H9 (cell line): Measurements from ENCODE around the gene PRDM2. TPM values are rescaled to one million over a fixed set of nuclear protein-coding genes. Genes with fewer than 3 reads are reported as not detected.

Experiments
- DNase-seq: peaks from one replicate; pipeline ENCODE4 v3.0.0-alpha.2; 2017
- H2AFZ ChIP-seq: one replicate; pipeline ENCODE4 v1.6.1; 2013; ENCODE audit warnings: mild to moderate bottlenecking, low read length, control low read depth, moderate library complexity
- H2AK5ac ChIP-seq: 2 replicates; pipeline ENCODE4 v1.6.1; 2013; ENCODE audit warnings: low read length, control low read depth, mixed read lengths; ENCODE audit not compliant: insufficient read length
- H2BK120ac ChIP-seq: one replicate; pipeline ENCODE4 v1.6.1; 2013; ENCODE audit warnings: low read depth, mild to moderate bottlenecking, low read length, control low read depth, inconsistent platforms; ENCODE audit not compliant: poor library complexity, severe bottlenecking
- H2BK12ac ChIP-seq: 2 replicates; pipeline ENCODE4 v1.6.1; 2013; ENCODE audit warnings: low read length, control low read depth, mixed read lengths, low read depth; ENCODE audit not compliant: insufficient read length
- H2BK15ac ChIP-seq: 2 replicates; pipeline ENCODE4 v1.6.1; 2013; ENCODE audit warnings: low read depth, low read length, control low read depth
- H2BK20ac ChIP-seq: one replicate; pipeline ENCODE4 v1.6.1; 2013; ENCODE audit warnings: low read depth, mild to moderate bottlenecking, low read length, control low read depth, inconsistent platforms; ENCODE audit not compliant: poor library complexity, severe bottlenecking
- H2BK5ac ChIP-seq: 2 replicates; pipeline ENCODE4 v1.6.1; 2013; ENCODE audit warnings: low read length, control low read depth, mixed read lengths; ENCODE audit not compliant: insufficient read length
- H3K14ac ChIP-seq: 2 replicates; pipeline ENCODE4 v1.6.1; 2013; ENCODE audit warnings: low read length, control low read depth; ENCODE audit not compliant: insufficient read depth
- H3K18ac ChIP-seq: 2 replicates; pipeline ENCODE4 v1.6.1; 2013; ENCODE audit warnings: low read depth, mild to moderate bottlenecking, mixed read lengths, low read length, control low read depth; ENCODE audit not compliant: insufficient read length
- H3K23ac ChIP-seq: 2 replicates; pipeline ENCODE4 v1.6.1; 2013; ENCODE audit warnings: low read length, control low read depth, mixed read lengths, low read depth; ENCODE audit not compliant: insufficient read length
- H3K23me2 ChIP-seq: 2 replicates; pipeline ENCODE4 v1.6.1; 2013; ENCODE audit warnings: low read depth, mild to moderate bottlenecking, mixed read lengths, low read length, control low read depth; ENCODE audit not compliant: insufficient read length, poor library complexity, severe bottlenecking
- H3K27ac ChIP-seq: 2 replicates; pipeline ENCODE4 v1.5.1; 2013; ENCODE audit warnings: low read length, control low read depth, mixed read lengths, low read depth; ENCODE audit not compliant: insufficient read length
- H3K27me3 ChIP-seq: 2 replicates; pipeline ENCODE4 v1.6.1; 2013; ENCODE audit warnings: low read length, control low read depth, inconsistent platforms; ENCODE audit not compliant: insufficient read depth
- H3K4ac ChIP-seq: 2 replicates; pipeline ENCODE4 v1.6.1; 2013; ENCODE audit warnings: low read depth, mild to moderate bottlenecking, control low read depth, inconsistent platforms, low read length, moderate library complexity
- H3K4me1 ChIP-seq: 2 replicates; pipeline ENCODE4 v1.6.1; 2013; ENCODE audit warnings: low read length, control low read depth, inconsistent platforms; ENCODE audit not compliant: insufficient read depth
- H3K4me2 ChIP-seq: 2 replicates; pipeline ENCODE4 v1.6.1; 2013; ENCODE audit warnings: low read length, control low read depth, mixed read lengths; ENCODE audit not compliant: insufficient read length, insufficient read depth
- H3K56ac ChIP-seq: 2 replicates; pipeline ENCODE4 v1.6.1; 2013; ENCODE audit warnings: low read depth, mild to moderate bottlenecking, mixed read lengths, low read length, control low read depth; ENCODE audit not compliant: insufficient read length
- H3K79me1 ChIP-seq: 2 replicates; pipeline ENCODE4 v1.6.1; 2013; ENCODE audit warnings: low read depth, mild to moderate bottlenecking, moderate library complexity, low read length, control low read depth, inconsistent platforms; ENCODE audit not compliant: insufficient read depth, poor library complexity, severe bottlenecking
- H3K79me2 ChIP-seq: 2 replicates; pipeline ENCODE4 v1.6.1; 2013; ENCODE audit warnings: low read length, control low read depth, inconsistent platforms; ENCODE audit not compliant: insufficient read depth
- H3K9ac ChIP-seq: 2 replicates; pipeline ENCODE4 v1.6.1; 2013; ENCODE audit warnings: low read length, control low read depth, mixed read lengths; ENCODE audit not compliant: insufficient read length; ENCODE audit errors: extremely low read depth
- H3K9me3 ChIP-seq: one replicate; pipeline ENCODE4 v1.6.1; 2013; ENCODE audit warnings: low read depth, low read length, inconsistent platforms; ENCODE audit not compliant: control insufficient read depth
- H3T11ph ChIP-seq: one replicate; pipeline ENCODE4 v1.6.1; 2013; ENCODE audit warnings: mild to moderate bottlenecking, low read length, control low read depth, inconsistent platforms
- H4K20me1 ChIP-seq: one replicate; pipeline ENCODE4 v1.6.1; 2013; ENCODE audit not compliant: control insufficient read depth, insufficient read length, insufficient read depth
- H4K5ac ChIP-seq: 2 replicates; pipeline ENCODE4 v1.6.1; 2013; ENCODE audit warnings: low read depth, mild to moderate bottlenecking, mixed read lengths, low read length, control low read depth; ENCODE audit not compliant: insufficient read length
- H4K8ac ChIP-seq: replicated peaks from 2 replicates; pipeline ENCODE4 v1.6.1; 2013; ENCODE audit warnings: low read length, control low read depth, mixed read lengths, low read depth; ENCODE audit not compliant: insufficient read length
- H4K91ac ChIP-seq: 2 replicates; pipeline ENCODE4 v1.6.1; 2013; ENCODE audit warnings: low read depth, mild to moderate bottlenecking, moderate library complexity, mixed read lengths, low read length, control low read depth; ENCODE audit not compliant: insufficient read length
- H3K27ac Mint-ChIP-seq, 3 experiments: 2 replicates in 2 of 3; 3 replicates in 1 of 3; pipeline ENCODE4 v1.8.0; 2020 to 2021; ENCODE audit warnings: mixed read lengths in 3 of 3, mild to moderate bottlenecking in 1 of 3, moderate library complexity in 1 of 3
- H3K27me3 Mint-ChIP-seq: 2 replicates; pipeline ENCODE4 v1.8.0; 2021; ENCODE audit warnings: low read depth, mild to moderate bottlenecking, moderate library complexity, mixed read lengths
- H3K36me3 Mint-ChIP-seq, 3 experiments: 2 replicates in 2 of 3; 3 replicates in 1 of 3; pipeline ENCODE4 v1.8.0; 2020 to 2021; ENCODE audit warnings: low read depth in 3 of 3, mixed read lengths in 3 of 3; ENCODE audit not compliant: insufficient read depth in 1 of 3
- H3K4me1 Mint-ChIP-seq, 2 experiments: 2 replicates each; pipeline ENCODE4 v1.8.0; 2020; ENCODE audit warnings: mixed read lengths in 2 of 2
- H3K4me3 Mint-ChIP-seq, 2 experiments: 2 replicates in 1 of 2; 3 replicates in 1 of 2; pipeline ENCODE4 v1.8.0; 2020 to 2021; ENCODE audit warnings: mild to moderate bottlenecking in 2 of 2, mixed read lengths in 2 of 2, moderate library complexity in 1 of 2
- H3K9me3 Mint-ChIP-seq, 2 experiments: 2 replicates in 1 of 2; 3 replicates in 1 of 2; pipeline ENCODE4 v1.8.0; 2020; ENCODE audit warnings: mild to moderate bottlenecking in 2 of 2, mixed read lengths in 2 of 2, moderate library complexity in 1 of 2
- CTCF ChIP-seq: fragments of 200-600 bp; sonication (generic); conservative IDR thresholded peaks from 3 replicates; pipeline ENCODE4 v1.8.0; 2021; ENCODE audit warnings: antibody characterized with exemption, mild to moderate bottlenecking
- WGBS: extraction: QIAGEN DNeasy Blood & Tissue Kit; methylation state at CpG from one replicate; pipeline ENCODE4 v1.1.7; 2013; ENCODE audit warnings: missing lambda C conversion rate, low lambda C conversion rate, mixed read lengths; ENCODE audit not compliant: insufficient read length; ENCODE audit errors: extremely low coverage; 5-methylcytosine and 5-hydroxymethylcytosine counted together
- total RNA-seq: library from RNA; stranded (reverse); gene quantifications from 2 replicates; pipeline ENCODE4 v1.2.1, GENCODE V29; 2021

The PRDM2 gene
- total RNA-seq, 1 experiment from 2014 or later = 24.5 TPM

- no peak overlapping the region for H2BK5ac ChIP-seq
- H2BK20ac ChIP-seq = no peak overlapping the region
- no peak overlapping the region for H2AFZ ChIP-seq
- no peak overlapping the region for H2BK120ac ChIP-seq
- H3K4me1 ChIP-seq = no peaks in the 10 kb centered on the region
- H3K4me2 ChIP-seq = no peak overlapping the region
- no peak overlapping the region for H3K27ac ChIP-seq
- no peaks in the 10 kb centered on the region for H3K23me2 ChIP-seq
- no peaks in the 10 kb centered on the region for H3K9me3 ChIP-seq
- H3K27me3 Mint-ChIP-seq = peaks cover 8% of the 10 kb centered on the region
- no peaks in the 10 kb centered on the region for H3K79me2 ChIP-seq
- H3K36me3 Mint-ChIP-seq = peaks cover 3 to 8% (median 5%) of the 10 kb centered on the region in 3 experiments; a peak in 6 of 7 replicates
- peaks cover 11 to 14% of the 10 kb centered on the region in 2 experiments for H3K9me3 Mint-ChIP-seq
- no peak for DNase-seq
- no peak overlapping the region for H3T11ph ChIP-seq
- H3K4me1 Mint-ChIP-seq = no peaks in the 10 kb centered on the region
- no peak overlapping the region for H3K23ac ChIP-seq
- no peak overlapping the region for H3K27ac Mint-ChIP-seq
- H4K8ac ChIP-seq = no peak overlapping the region
- H3K79me1 ChIP-seq = no peaks in the 10 kb centered on the region
- H4K5ac ChIP-seq = no peak overlapping the region
- H3K9ac ChIP-seq = no peak overlapping the region
- no peak overlapping the region for H3K4ac ChIP-seq
- no peak for TF ChIP-seq CTCF
- H3K27me3 ChIP-seq = no peaks in the 10 kb centered on the region
- no peaks in the 10 kb centered on the region for H4K20me1 ChIP-seq
- WGBS = no CpG with 5 or more reads among the region's 4 CpGs
- H3K14ac ChIP-seq = no peak overlapping the region
- no peak overlapping the region for H4K91ac ChIP-seq
- no peak overlapping the region for H3K56ac ChIP-seq
- no peak overlapping the region for H2BK12ac ChIP-seq
- no peak overlapping the region for H2BK15ac ChIP-seq
- H2AK5ac ChIP-seq = no peak overlapping the region
- H3K18ac ChIP-seq = no peak overlapping the region
- no peak overlapping the region for H3K4me3 Mint-ChIP-seq
Observed at GRCh38 chr1:13662493-13662892, 37.5 kb upstream of the PRDM2 start.
